ENCODE measurements around the gene WDFY2. TPM values are rescaled to one million over a fixed set of nuclear protein-coding genes. Genes with fewer than 3 reads are reported as not detected.

Gene WDFY2
- total RNA-seq, 1 donor from 2014 or later: 11.1 TPM

DNA sequence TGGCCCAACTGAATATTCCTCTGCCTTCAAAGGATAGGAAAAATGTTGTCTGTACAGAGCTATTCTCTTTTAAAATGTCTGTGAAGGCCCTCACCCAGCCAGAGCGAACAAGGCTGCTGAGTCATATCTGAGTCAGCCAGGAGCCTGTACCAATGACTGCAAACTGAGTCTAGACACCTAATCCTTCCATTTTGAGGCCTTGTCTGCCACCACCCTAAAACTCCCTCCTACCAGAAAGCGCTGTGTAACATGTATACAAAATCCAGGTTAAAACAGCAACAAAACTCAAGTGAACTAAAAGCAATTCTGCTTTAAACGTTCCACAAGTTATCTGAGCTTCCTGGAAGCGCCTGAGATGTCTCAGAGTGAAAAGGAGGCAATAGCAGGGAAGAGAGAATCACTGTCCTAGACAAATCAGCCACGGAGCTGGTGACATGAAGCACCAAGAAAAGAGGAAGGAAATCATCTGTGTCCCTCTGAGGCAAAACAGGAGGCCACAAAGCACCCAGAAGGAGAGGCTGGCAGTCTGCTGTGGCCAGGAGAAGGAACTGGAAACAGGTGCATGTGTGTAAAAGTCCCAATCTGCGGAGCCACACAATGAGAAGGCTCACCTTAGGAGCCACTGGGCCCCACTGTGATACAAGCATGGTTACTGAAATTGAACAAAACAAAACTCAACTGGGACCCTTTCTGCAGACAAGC, 209.5 kb downstream of the WDFY2 start:
- DNase-seq (ENCODE audit: low read depth): no peak
- TF ChIP-seq, protein P1, sequence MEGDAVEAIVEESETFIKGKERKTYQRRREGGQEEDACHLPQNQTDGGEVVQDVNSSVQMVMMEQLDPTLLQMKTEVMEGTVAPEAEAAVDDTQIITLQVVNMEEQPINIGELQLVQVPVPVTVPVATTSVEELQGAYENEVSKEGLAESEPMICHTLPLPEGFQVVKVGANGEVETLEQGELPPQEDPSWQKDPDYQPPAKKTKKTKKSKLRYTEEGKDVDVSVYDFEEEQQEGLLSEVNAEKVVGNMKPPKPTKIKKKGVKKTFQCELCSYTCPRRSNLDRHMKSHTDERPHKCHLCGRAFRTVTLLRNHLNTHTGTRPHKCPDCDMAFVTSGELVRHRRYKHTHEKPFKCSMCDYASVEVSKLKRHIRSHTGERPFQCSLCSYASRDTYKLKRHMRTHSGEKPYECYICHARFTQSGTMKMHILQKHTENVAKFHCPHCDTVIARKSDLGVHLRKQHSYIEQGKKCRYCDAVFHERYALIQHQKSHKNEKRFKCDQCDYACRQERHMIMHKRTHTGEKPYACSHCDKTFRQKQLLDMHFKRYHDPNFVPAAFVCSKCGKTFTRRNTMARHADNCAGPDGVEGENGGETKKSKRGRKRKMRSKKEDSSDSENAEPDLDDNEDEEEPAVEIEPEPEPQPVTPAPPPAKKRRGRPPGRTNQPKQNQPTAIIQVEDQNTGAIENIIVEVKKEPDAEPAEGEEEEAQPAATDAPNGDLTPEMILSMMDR (IDR thresholded peaks at IDR 0.05; ENCODE audit: insufficient read depth, low read length, poor library complexity, severe bottlenecking): no peak
- Histone ChIP-seq H3K36me3 (ENCODE audit: control insufficient read depth, insufficient read depth, low read length) (no peaks in the 10 kb centered on the region), H3K27me3 (ENCODE audit: control insufficient read depth, insufficient read depth, low read length) (no peaks in the 10 kb centered on the region), H3K4me3 (ENCODE audit: low read depth, low read length) (no peak overlapping the region)

DNA sequence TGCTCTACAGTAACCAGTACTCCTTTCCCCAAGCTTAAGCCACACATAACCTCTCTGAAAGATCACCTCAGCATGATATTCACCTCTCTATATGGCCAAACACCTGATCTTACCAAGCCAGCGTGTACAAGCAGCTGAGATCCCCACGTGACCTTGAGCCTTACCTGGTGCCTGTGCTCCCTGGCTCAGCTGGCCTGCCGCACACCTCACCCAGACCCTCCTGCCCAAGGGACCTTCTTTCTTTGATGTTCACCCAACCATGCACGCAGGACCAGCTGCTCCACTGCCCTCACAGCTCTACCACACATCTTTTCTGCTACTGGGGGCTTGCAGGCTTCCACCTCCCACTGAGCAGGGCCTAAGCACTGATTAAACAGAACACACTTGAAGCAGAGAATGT, 210.7 kb downstream of the WDFY2 start:
- H3K36me3 ChIP-seq (ENCODE audit: control insufficient read depth, insufficient read depth, low read length): no peaks in the 10 kb centered on the region
- no peak overlapping the region for H3K4me3 ChIP-seq (ENCODE audit: low read depth, low read length)
- no peaks in the 10 kb centered on the region for H3K27me3 ChIP-seq (ENCODE audit: control insufficient read depth, insufficient read depth, low read length)
- TF ChIP-seq, protein P1 (IDR thresholded peaks at IDR 0.05; ENCODE audit: insufficient read depth, low read length, poor library complexity, severe bottlenecking): no peak
- no peak for DNase-seq (ENCODE audit: low read depth)

DNA sequence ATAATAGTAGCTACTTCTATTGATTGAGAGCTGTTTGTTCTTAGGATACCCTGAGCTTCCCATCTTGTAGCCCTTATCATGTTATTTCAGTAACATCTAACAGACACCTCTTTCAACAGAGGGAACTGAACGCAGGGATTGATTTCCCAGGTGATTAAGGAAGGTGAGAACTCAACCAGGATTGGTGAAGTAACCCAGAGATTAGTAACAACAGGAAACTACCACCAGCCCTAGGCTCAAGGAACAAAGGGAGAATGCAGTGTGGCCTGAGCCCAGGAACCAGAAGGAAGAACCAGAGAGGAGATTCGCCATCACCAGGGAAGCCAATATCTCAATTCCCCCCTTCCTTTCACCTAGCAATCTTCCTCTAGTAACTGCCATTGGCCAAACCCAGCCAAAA, 211.2 kb downstream of the WDFY2 start:
- no peaks in the 10 kb centered on the region for H3K36me3 ChIP-seq (ENCODE audit: control insufficient read depth, insufficient read depth, low read length)
- H3K27me3 ChIP-seq (ENCODE audit: control insufficient read depth, insufficient read depth, low read length): no peaks in the 10 kb centered on the region
- no peak for DNase-seq (ENCODE audit: low read depth)
- TF ChIP-seq, protein P1 (IDR thresholded peaks at IDR 0.05; ENCODE audit: insufficient read depth, low read length, poor library complexity, severe bottlenecking): no peak
- no peak overlapping the region for H3K4me3 ChIP-seq (ENCODE audit: low read depth, low read length)

DNA sequence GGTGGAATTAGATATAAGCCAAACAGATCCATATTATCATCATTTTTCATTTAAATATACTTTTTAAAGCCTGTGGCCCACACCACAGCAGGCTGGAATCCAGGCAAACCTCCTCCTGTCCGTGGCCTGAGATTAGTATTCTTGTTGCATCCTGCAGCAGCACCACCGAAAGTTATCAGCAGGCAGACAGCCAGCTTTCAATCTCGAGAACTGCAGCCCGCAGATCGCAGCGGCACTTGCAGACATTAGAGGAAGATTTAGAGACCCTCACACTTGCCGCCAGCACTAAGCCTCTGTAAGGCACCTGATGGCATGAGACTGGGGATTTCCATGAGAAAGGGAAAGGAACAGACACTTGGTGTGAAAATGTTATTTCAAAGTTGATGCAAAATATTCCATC, 212.3 kb downstream of the WDFY2 start:
- H3K27me3 ChIP-seq (ENCODE audit: control insufficient read depth, insufficient read depth, low read length): no peaks in the 10 kb centered on the region
- H3K36me3 ChIP-seq (ENCODE audit: control insufficient read depth, insufficient read depth, low read length): no peaks in the 10 kb centered on the region
- TF ChIP-seq, protein P1 (IDR thresholded peaks at IDR 0.05; ENCODE audit: insufficient read depth, low read length, poor library complexity, severe bottlenecking): no peak
- no peak overlapping the region for H3K4me3 ChIP-seq (ENCODE audit: low read depth, low read length)
- DNase-seq (ENCODE audit: low read depth): no peak

DNA sequence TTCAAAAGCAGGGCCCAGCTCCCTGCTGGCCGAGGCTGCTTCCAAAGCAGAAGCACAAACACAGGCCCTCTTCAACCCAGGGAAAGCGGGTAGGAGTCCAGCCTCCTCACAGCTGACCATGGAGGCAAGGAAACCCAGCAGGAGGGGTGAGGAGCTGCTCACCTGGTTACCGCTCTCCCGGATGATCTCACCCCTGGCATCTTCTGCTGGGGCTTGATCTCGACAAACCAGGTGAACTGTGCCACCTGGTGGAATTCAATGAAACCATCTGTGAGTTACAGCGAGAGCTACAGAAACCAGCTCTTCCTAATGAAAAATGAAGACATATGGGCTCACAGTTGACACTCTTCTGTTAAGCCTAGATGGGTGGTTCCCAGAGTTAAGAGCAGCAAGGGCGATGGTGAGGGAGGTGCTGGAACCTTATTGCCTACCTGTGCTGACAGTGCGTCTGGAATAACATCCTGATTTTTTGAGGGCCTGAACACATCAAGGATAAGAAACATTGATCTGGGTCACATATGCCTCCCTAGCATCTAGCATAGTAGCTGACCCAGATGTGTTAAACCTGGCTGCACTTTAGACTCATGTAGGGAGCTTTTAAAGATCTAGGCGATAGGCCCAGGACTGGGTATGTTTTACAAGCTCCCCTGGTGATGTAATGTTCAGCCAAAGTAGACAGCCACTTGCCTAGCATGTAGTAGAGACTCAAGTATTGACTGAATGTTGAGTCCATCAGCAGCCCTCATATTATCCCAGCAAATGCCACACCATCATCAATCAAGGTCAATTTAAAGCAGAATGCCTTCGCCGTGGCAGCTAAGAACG, 213.6 kb downstream of the WDFY2 start:
- no peak for DNase-seq (ENCODE audit: low read depth)
- Histone ChIP-seq H3K36me3 (ENCODE audit: control insufficient read depth, insufficient read depth, low read length) (no peaks in the 10 kb centered on the region), H3K27me3 (ENCODE audit: control insufficient read depth, insufficient read depth, low read length) (no peaks in the 10 kb centered on the region), H3K4me3 (ENCODE audit: low read depth, low read length) (no peak overlapping the region)
- TF ChIP-seq, protein P1 (IDR thresholded peaks at IDR 0.05; ENCODE audit: insufficient read depth, low read length, poor library complexity, severe bottlenecking): peak; percentile 66
